ENCODE measurements around the gene ANG. TPM values are rescaled to one million over a fixed set of nuclear protein-coding genes. Genes with fewer than 3 reads are reported as not detected.
"Not testable (repeated sequence)": the region's sequence is repeated elsewhere in the genome, so short reads cannot be mapped to it uniquely, and the experiment has no call there.

Gene ANG
- total RNA-seq, 3 donors from 2014 or later (not counting 1 experiment from before 2014, with no cell fraction given) = 0.35 TPM; not detected in 2

DNA sequence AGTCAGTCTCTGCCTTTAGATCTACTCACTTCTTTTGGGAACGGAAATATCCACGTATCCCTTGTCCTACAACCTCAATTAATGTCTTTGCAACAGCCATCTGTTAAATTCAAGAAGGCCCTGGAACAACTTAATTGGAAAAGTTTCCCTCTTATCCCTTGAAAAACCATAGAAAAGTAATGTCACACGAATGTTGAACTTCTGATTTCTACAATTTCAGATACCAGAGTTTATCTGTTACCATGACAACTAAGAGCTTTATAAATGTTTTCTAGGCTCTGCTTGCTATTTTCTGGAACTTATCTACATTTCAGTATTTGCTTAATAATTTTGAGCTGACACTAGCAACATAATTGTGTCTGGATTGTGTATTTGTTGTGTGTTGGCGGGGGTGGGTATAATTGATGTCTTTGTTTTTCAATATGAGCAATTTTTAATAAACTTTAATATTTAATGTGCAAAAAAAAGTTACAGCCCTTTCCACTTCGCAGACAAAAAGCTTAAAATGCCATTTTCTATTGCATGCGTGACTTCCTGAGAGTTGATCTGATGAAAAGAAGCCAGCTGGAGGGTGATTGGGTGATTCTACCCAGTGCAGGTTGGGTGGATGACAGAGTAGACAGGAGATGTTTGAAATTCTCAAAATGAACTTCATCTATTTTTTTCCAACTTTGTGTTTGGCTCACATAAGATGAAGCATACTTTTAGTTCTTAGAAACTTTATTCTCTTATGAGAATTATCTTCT, 45.3 kb downstream of the ANG start:
- Histone ChIP-seq H3K27ac (ENCODE audit: low read length) (no peak overlapping the region), H3K27me3 (ENCODE audit: control insufficient read depth, insufficient read depth, low read length) (no peaks in the 10 kb centered on the region), H3K36me3 (ENCODE audit: control insufficient read depth, insufficient read depth, low read length) (no peaks in the 10 kb centered on the region), H3K9me3 (ENCODE audit: control insufficient read depth, insufficient read depth, low read length) (no peaks in the 10 kb centered on the region), H3K4me3 (ENCODE audit: low read length) (no peak overlapping the region), H3K4me1 (ENCODE audit: control insufficient read depth, insufficient read depth, low read length) (no peaks in the 10 kb centered on the region)
- Mint-ChIP-seq H3K27ac (no peak overlapping the region), H3K4me3 (no peak overlapping the region), H3K36me3 (no peaks in the 10 kb centered on the region), H3K9me3 (no peaks in the 10 kb centered on the region), H3K4me1 (no peaks in the 10 kb centered on the region), H3K27me3 (ENCODE audit: low read depth in 2 of 2) (no peaks in the 10 kb centered on the region)
- intact Hi-C loops (cut with micrococcal nuclease) = no loop called here
- no peak for DNase-seq
- TF ChIP-seq, protein P1, sequence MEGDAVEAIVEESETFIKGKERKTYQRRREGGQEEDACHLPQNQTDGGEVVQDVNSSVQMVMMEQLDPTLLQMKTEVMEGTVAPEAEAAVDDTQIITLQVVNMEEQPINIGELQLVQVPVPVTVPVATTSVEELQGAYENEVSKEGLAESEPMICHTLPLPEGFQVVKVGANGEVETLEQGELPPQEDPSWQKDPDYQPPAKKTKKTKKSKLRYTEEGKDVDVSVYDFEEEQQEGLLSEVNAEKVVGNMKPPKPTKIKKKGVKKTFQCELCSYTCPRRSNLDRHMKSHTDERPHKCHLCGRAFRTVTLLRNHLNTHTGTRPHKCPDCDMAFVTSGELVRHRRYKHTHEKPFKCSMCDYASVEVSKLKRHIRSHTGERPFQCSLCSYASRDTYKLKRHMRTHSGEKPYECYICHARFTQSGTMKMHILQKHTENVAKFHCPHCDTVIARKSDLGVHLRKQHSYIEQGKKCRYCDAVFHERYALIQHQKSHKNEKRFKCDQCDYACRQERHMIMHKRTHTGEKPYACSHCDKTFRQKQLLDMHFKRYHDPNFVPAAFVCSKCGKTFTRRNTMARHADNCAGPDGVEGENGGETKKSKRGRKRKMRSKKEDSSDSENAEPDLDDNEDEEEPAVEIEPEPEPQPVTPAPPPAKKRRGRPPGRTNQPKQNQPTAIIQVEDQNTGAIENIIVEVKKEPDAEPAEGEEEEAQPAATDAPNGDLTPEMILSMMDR (IDR thresholded peaks at IDR 0.05) = no peak
- WGBS (ENCODE audit: insufficient coverage) = 74% methylated on average over 5 of the region's 6 CpGs
- no peak for ATAC-seq

GRCh38 chr14:20734430-20734806, 45.9 kb downstream of the ANG start:
- no peak overlapping the region for H3K27ac Mint-ChIP-seq
- WGBS (ENCODE audit: insufficient coverage) = 73% methylated on average over 4 of the region's 4 CpGs

DNA sequence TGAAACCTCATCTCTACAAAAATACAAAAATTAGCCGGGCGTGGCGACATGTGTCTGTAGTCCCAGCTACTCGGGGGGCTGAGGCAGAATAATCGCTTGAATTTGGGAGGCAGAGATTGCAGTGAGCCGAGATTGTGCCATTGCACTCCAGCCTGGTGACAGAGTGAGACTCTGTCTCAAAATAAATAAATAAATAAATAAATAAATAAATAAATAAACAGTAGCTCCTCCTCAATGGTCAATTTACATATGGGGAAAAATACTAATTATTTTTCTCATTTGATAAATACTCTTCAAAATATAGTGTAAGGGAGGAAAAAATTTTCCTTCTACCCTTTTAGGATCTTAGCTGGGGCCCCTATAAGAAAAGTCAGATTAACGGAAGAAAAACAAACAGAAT, 49.7 kb downstream of the ANG start:
- H3K4me1 ChIP-seq (ENCODE audit: control insufficient read depth, insufficient read depth, low read length); H3K9me3 ChIP-seq (ENCODE audit: control insufficient read depth, insufficient read depth, low read length); intact Hi-C loops (cut with micrococcal nuclease); H3K36me3 Mint-ChIP-seq; H3K4me1 Mint-ChIP-seq; H3K27me3 ChIP-seq (ENCODE audit: control insufficient read depth, insufficient read depth, low read length); DNase-seq; H3K36me3 ChIP-seq (ENCODE audit: control insufficient read depth, insufficient read depth, low read length); H3K27ac Mint-ChIP-seq; ATAC-seq; H3K27me3 Mint-ChIP-seq (ENCODE audit: low read depth in 2 of 2); H3K4me3 ChIP-seq (ENCODE audit: low read length); H3K9me3 Mint-ChIP-seq; H3K27ac ChIP-seq (ENCODE audit: low read length); H3K4me3 Mint-ChIP-seq: not testable (repeated sequence)
- 89% methylated on average over 6 of the region's 7 CpGs for WGBS (ENCODE audit: insufficient coverage)

More at GRCh38 chr14:20734430-20734806, 45.9 kb downstream of the ANG start:
- Histone ChIP-seq H3K27ac (ENCODE audit: low read length) (no peak overlapping the region), H3K4me3 (ENCODE audit: low read length) (no peak overlapping the region), H3K4me1 (ENCODE audit: control insufficient read depth, insufficient read depth, low read length) (no peaks in the 10 kb centered on the region), H3K27me3 (ENCODE audit: control insufficient read depth, insufficient read depth, low read length) (no peaks in the 10 kb centered on the region), H3K36me3 (ENCODE audit: control insufficient read depth, insufficient read depth, low read length) (no peaks in the 10 kb centered on the region), H3K9me3 (ENCODE audit: control insufficient read depth, insufficient read depth, low read length) (no peaks in the 10 kb centered on the region)
- Mint-ChIP-seq H3K4me1 (no peaks in the 10 kb centered on the region), H3K27me3 (ENCODE audit: low read depth in 2 of 2) (no peaks in the 10 kb centered on the region), H3K36me3 (no peaks in the 10 kb centered on the region), H3K4me3 (no peak overlapping the region), H3K9me3 (no peaks in the 10 kb centered on the region)
- DNase-seq (no peak), ATAC-seq (no peak)
- TF ChIP-seq, protein P1 (IDR thresholded peaks at IDR 0.05) = no peak
- intact Hi-C loops (cut with micrococcal nuclease) = no loop called here

DNA sequence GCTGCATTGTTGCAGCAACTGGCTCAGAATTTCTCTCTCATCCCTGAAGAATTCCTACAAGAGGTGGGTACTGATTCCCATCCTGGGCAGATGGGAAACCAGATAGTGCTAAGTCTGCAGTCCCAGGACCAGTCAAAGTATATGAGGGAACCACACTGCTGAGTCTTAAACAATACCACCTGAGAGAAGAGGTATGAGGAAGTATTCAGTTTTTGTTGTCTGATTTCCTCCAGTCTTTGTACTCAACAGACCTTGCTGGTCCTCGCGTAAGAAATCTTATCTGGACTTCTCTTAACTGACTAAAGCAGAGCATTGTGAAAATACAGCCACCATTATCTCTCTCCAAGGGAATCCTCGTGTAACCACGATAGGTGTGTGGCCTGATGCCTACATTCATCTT, 53.6 kb downstream of the ANG start:
- H3K4me1 ChIP-seq (ENCODE audit: control insufficient read depth, insufficient read depth, low read length) = no peaks in the 10 kb centered on the region
- no peaks in the 10 kb centered on the region for H3K27me3 ChIP-seq (ENCODE audit: control insufficient read depth, insufficient read depth, low read length)
- Mint-ChIP-seq H3K4me1 (no peaks in the 10 kb centered on the region), H3K4me3 (no peak overlapping the region), H3K27me3 (ENCODE audit: low read depth in 2 of 2) (no peaks in the 10 kb centered on the region), H3K9me3 (no peaks in the 10 kb centered on the region), H3K36me3 (no peaks in the 10 kb centered on the region), H3K27ac (no peak overlapping the region)
- 75% methylated on average over 2 of the region's 4 CpGs for WGBS (ENCODE audit: insufficient coverage)
- no peaks in the 10 kb centered on the region for H3K36me3 ChIP-seq (ENCODE audit: control insufficient read depth, insufficient read depth, low read length)
- H3K9me3 ChIP-seq (ENCODE audit: control insufficient read depth, insufficient read depth, low read length) = no peaks in the 10 kb centered on the region
- intact Hi-C loops (cut with micrococcal nuclease) = no loop called here
- ATAC-seq (no peak), DNase-seq (no peak)
- TF ChIP-seq, protein P1 (IDR thresholded peaks at IDR 0.05) = no peak
- no peak overlapping the region for H3K27ac ChIP-seq (ENCODE audit: low read length)
- no peak overlapping the region for H3K4me3 ChIP-seq (ENCODE audit: low read length)

Measured in natural killer cell (primary cell).